Lower leg skin (tissue), 4 donors: Measurements from ENCODE around the gene NHLH1. TPM values are rescaled to one million over a fixed set of nuclear protein-coding genes. Genes with fewer than 3 reads are reported as not detected.

Experiments
- DNase-seq, 2 donors: peaks; one replicate each; pipeline ENCODE4 v3.0.0-alpha.2; 2019; ENCODE audit warnings: low spot score in 2 of 2
- H3K4me3 ChIP-seq: fragments of 200-600 bp; sonication (generic); 2 replicates; pipeline ENCODE4 v1.5.1; 2017; ENCODE audit warnings: mild to moderate bottlenecking, low read depth; ENCODE audit not compliant: poor library complexity, severe bottlenecking
- POLR2A ChIP-seq, 2 donors: fragments of 450-650 bp; IDR thresholded peaks; one replicate each; pipeline ENCODE4 v1.6.1; 2016 to 2017; ENCODE audit warnings: antibody characterized with exemption in 2 of 2, mild to moderate bottlenecking in 1 of 2, moderate library complexity in 1 of 2
- WGBS, 2 donors: methylation state at CpG; one replicate each; pipeline ENCODE4 v1.1.5; 2018; 5-methylcytosine and 5-hydroxymethylcytosine counted together
- intact Hi-C: fragments of 100-400 bp; cut with DNase I; formaldehyde crosslinking; loops from one replicate; pipeline ENCODE4 v1.15.0; 2023; ENCODE audit warnings: low total_unique reads
- total RNA-seq, 4 donors: library from RNA; depleted of rRNA; stranded (reverse); fragments of >200 nt; gene quantifications; one replicate each; pipeline ENCODE4 v1.1.0, GENCODE V29; 2016
- TF ChIP-seq, protein P1 (sequence below), 3 donors: fragments of 450-650 bp; IDR thresholded peaks; one replicate each; pipeline ENCODE4 v1.5.1; 2016; ENCODE audit warnings: antibody characterized with exemption in 3 of 3, mild to moderate bottlenecking in 3 of 3, moderate library complexity in 2 of 3

NHLH1 gene
- total RNA-seq, 4 donors from 2014 or later = 0.10 TPM; not detected in 3

DNA sequence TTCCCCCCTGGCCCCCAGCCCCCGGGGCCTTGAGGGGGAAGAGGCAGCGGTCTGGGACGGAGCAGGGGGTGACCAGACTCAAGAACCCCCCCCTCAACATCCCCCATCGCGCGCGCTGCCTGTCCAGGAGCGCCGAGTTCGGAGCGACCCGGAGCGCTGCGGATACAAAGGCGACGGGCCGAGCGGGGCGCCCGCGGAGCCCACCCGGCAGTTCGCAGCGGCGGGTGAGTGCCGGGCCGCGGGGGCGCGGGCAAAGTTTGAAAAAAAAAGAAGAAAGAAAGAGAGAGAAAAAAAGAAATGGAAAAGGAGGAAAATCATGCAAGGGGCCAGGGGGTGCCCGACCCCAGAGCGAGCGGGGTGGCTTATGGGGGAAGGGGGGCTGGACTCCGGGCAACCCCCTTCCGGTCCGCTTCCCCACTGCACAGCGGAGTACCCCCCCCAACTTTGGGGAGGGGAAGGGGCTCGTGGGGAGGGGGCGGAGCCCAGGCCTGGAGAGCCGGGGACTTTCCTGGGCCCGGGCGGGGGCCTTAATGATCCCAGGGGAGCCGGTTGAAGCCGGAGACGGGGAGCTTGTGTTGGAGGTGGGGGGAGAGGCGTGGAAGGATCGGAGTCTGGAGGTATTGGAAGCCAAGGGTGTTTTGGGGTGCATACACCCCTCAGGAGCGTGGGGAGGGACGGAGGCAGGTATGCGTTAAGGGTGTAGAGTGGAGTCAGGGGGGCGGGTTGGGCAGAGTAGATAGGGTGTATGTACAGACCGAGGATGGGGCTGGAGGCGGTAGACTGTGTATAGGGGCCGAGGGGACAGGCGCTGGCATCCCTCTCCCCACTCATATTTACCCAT lies 34.0 kb downstream of the NHLH1 start:
- TF ChIP-seq POLR2A (IDR thresholded peaks at IDR 0.05) = no peak
- TF ChIP-seq, protein P1, sequence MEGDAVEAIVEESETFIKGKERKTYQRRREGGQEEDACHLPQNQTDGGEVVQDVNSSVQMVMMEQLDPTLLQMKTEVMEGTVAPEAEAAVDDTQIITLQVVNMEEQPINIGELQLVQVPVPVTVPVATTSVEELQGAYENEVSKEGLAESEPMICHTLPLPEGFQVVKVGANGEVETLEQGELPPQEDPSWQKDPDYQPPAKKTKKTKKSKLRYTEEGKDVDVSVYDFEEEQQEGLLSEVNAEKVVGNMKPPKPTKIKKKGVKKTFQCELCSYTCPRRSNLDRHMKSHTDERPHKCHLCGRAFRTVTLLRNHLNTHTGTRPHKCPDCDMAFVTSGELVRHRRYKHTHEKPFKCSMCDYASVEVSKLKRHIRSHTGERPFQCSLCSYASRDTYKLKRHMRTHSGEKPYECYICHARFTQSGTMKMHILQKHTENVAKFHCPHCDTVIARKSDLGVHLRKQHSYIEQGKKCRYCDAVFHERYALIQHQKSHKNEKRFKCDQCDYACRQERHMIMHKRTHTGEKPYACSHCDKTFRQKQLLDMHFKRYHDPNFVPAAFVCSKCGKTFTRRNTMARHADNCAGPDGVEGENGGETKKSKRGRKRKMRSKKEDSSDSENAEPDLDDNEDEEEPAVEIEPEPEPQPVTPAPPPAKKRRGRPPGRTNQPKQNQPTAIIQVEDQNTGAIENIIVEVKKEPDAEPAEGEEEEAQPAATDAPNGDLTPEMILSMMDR (IDR thresholded peaks at IDR 0.05) = no peak
- peak in 1 of 2 donors; percentile 87 for DNase-seq
- H3K4me3 ChIP-seq = peak overlapping the region; percentile 76
- intact Hi-C loops = no loop called here
- 2 to 3% methylated on average over 50 to 51 of the region's 55 CpGs for WGBS, 2 donors

DNA sequence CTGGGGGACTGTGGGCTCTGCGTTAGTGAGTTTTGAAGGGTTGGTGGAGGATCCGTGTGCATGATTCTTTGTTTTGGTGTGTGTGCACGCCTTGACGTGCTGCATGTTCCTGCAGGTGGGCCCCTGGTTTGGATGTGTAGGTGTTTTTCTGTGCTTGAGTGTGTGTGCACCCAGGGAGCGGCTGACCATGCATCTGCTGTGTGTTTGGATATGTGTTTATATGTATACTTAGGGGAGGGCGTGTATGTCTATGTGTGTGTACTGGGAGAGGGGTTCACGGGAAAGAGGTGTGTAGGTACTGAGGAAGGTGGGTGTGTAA lies 34.6 kb downstream of the NHLH1 start:
- H3K4me3 ChIP-seq = peak overlapping the region; percentile 76
- DNase-seq = no peak
- intact Hi-C loops = no loop called here
- 23 to 39% methylated on average over 7 of the region's 7 CpGs for WGBS, 2 donors
- TF ChIP-seq, protein P1 (IDR thresholded peaks at IDR 0.05) = no peak
- no peak for TF ChIP-seq POLR2A (IDR thresholded peaks at IDR 0.05)

DNA sequence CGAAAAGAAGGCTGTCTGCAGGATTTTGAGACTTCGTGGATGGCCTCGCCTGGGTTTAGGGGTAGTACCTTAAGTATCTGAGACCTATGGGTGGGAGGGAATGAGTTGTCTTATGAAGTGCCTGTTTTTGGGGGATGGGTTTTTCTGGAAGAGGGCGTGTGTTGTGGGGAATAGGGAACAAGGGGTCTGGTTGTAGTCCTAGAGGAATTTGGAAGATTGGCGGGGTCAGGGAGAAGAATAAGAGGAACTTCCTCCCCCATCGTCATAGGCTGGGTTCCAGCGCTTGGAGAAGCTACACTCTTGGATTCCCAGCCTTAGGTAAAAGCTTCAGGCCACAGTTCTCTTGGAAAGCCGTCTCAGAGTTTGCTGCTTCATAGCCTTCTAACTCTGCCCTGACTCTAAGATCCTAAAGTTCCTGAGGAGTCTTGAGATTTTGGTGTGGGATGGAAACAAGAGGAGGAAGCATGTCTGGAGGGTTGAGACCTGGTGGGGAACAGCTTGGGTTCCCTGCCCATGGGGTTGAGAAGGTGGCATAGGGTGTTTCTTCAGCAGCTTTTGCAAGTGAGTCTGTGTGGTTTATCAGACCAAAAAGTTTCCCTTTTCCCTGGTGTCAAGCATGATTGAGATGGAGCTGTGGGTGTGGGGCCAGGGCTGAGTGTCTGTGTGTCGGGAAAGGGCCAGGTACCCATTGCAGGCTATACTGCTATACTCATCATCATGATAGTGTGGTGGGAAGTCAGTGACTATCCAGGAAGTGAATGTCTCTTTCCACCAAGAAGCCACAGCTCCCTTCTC lies 35.3 kb downstream of the NHLH1 start:
- WGBS, 2 donors = 41 to 44% methylated on average over 9 of the region's 9 CpGs
- intact Hi-C loops = no loop called here
- TF ChIP-seq, protein P1 (IDR thresholded peaks at IDR 0.05) = no peak
- no peak for TF ChIP-seq POLR2A (IDR thresholded peaks at IDR 0.05)
- H3K4me3 ChIP-seq = no peak overlapping the region
- DNase-seq = peak in 1 of 2 donors; percentile 73

DNA sequence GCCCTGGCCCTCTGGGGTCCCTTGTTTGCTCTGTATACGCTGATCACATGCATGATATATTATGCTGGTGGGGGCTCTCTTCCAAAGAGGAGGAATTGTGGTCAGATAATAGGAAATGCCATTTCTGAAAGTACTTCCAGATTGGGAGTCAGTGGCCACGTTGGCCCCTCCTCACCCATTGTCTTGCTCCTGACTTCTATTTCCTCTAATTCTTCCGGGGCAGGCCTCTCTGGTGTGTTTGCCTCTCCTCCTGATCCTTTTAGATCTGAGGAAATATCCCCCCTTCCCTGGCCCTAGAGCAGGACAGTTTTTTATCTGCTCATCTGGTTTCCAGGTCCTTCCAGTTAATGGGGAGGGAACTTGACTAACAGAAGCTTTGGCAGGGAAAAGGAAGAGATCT lies 36.4 kb downstream of the NHLH1 start:
- no peak overlapping the region for H3K4me3 ChIP-seq
- TF ChIP-seq, protein P1 (IDR thresholded peaks at IDR 0.05) = no peak
- no peak for TF ChIP-seq POLR2A (IDR thresholded peaks at IDR 0.05)
- DNase-seq = no peak
- WGBS, 2 donors = 40 to 48% methylated on average over 3 of the region's 3 CpGs
- intact Hi-C loops = no loop called here

DNA sequence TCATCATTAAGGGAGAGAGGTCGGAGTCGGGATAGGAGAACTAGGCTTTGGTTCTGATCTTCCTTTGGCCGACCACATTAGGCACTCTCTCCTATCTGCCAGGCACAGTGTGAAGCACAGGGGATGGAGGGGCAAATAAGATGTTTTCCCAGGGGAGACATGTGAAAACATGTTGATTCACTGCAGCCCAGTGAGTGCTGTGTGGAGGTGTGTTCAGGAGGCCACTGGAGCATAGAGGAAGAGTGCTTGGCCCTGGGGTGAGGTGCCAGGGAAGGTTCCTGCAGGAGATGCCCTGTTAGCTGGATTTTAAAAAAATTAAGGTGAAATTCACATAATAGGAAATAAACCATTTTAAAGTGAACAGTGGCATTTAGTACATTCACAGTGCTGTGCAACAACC lies 37.2 kb downstream of the NHLH1 start:
- no peak for TF ChIP-seq POLR2A (IDR thresholded peaks at IDR 0.05)
- TF ChIP-seq, protein P1 (IDR thresholded peaks at IDR 0.05) = no peak
- intact Hi-C loops = no loop called here
- 77 to 80% methylated on average over 3 of the region's 3 CpGs for WGBS, 2 donors
- peak in 1 of 2 donors; percentile 62 for DNase-seq
- no peak overlapping the region for H3K4me3 ChIP-seq
